ENCODE data around the gene CAP1.

Gene CAP1

GRCh38 chr1:40064797-40065499 lies 24.4 kb downstream of the CAP1 start:
- TF ChIP-seq CTCF (conservative IDR thresholded peaks at IDR 0.05; ENCODE audit: control insufficient read depth, insufficient read depth, low read depth, low read length) = no peak
- DNase-seq (ENCODE audit: low read depth) = no peak
- no peak overlapping the region for H3K4me3 ChIP-seq (ENCODE audit: control insufficient read depth, low read depth, low read length)

GRCh38 chr1:40067023-40067422 lies 26.5 kb downstream of the CAP1 start:
- DNase-seq (ENCODE audit: low read depth) = no peak
- H3K4me3 ChIP-seq (ENCODE audit: control insufficient read depth, low read depth, low read length) = no peak overlapping the region
- no peak for TF ChIP-seq CTCF (conservative IDR thresholded peaks at IDR 0.05; ENCODE audit: control insufficient read depth, insufficient read depth, low read depth, low read length)

GRCh38 chr1:40067851-40068250 lies 27.3 kb downstream of the CAP1 start:
- TF ChIP-seq CTCF (conservative IDR thresholded peaks at IDR 0.05; ENCODE audit: control insufficient read depth, insufficient read depth, low read depth, low read length) = no peak
- no peak for DNase-seq (ENCODE audit: low read depth)

GRCh38 chr1:40072142-40072541 lies 31.6 kb downstream of the CAP1 start:
- no peak for DNase-seq (ENCODE audit: low read depth)
- H3K4me3 ChIP-seq (ENCODE audit: control insufficient read depth, low read depth, low read length) = no peak overlapping the region
- TF ChIP-seq CTCF (conservative IDR thresholded peaks at IDR 0.05; ENCODE audit: control insufficient read depth, insufficient read depth, low read depth, low read length) = no peak

More at GRCh38 chr1:40067851-40068250, 27.3 kb downstream of the CAP1 start:
- H3K4me3 ChIP-seq (ENCODE audit: control insufficient read depth, low read depth, low read length) = no peak overlapping the region

- no peak for TF ChIP-seq CTCF (conservative IDR thresholded peaks at IDR 0.05; ENCODE audit: control insufficient read depth, insufficient read depth, low read depth, low read length)
- no peak for DNase-seq (ENCODE audit: low read depth)
- no peak overlapping the region for H3K4me3 ChIP-seq (ENCODE audit: control insufficient read depth, low read depth, low read length)
These were observed 32.5 kb downstream of the CAP1 start for GRCh38 chr1:40073062-40073461.

- H3K4me3 ChIP-seq (ENCODE audit: control insufficient read depth, low read depth, low read length) = no peak overlapping the region
- TF ChIP-seq CTCF (conservative IDR thresholded peaks at IDR 0.05; ENCODE audit: control insufficient read depth, insufficient read depth, low read depth, low read length) = no peak
- DNase-seq (ENCODE audit: low read depth) = no peak
These were observed 34.7 kb downstream of the CAP1 start for GRCh38 chr1:40075266-40075665.
